Measurements from ENCODE around the gene UMAD1.

The UMAD1 gene

GRCh38 chr7:7695111-7695817 lies 54.7 kb downstream of the UMAD1 start:
- DNase-seq: peak; percentile 35

GRCh38 chr7:7696458-7697119 lies 56.0 kb downstream of the UMAD1 start:
- no peak for DNase-seq

- no peak for DNase-seq
Observed at GRCh38 chr7:7698930-7699329, 58.4 kb downstream of the UMAD1 start.

GRCh38 chr7:7699380-7699779 lies 58.8 kb downstream of the UMAD1 start:
- no peak for DNase-seq

- DNase-seq: no peak
Observed at GRCh38 chr7:7699970-7700369, 59.4 kb downstream of the UMAD1 start.

- no peak for DNase-seq
Observed at GRCh38 chr7:7701527-7701926, 61.0 kb downstream of the UMAD1 start.

- DNase-seq: no peak
Observed at GRCh38 chr7:7702826-7703225, 62.3 kb downstream of the UMAD1 start.

- DNase-seq: no peak
Observed at GRCh38 chr7:7703427-7703826, 62.9 kb downstream of the UMAD1 start.

- DNase-seq: no peak
Observed at GRCh38 chr7:7704867-7705266, 64.3 kb downstream of the UMAD1 start.

- DNase-seq: no peak
Observed at GRCh38 chr7:7705318-7705717, 64.8 kb downstream of the UMAD1 start.

GRCh38 chr7:7706101-7706511 lies 65.6 kb downstream of the UMAD1 start:
- no peak for DNase-seq

GRCh38 chr7:7706556-7707172 lies 66.1 kb downstream of the UMAD1 start:
- DNase-seq: no peak

GRCh38 chr7:7707246-7707645 lies 66.7 kb downstream of the UMAD1 start:
- DNase-seq: no peak

- no peak for DNase-seq
Observed at GRCh38 chr7:7707806-7708205, 67.3 kb downstream of the UMAD1 start.

- no peak for DNase-seq
Observed at GRCh38 chr7:7709291-7709690, 68.7 kb downstream of the UMAD1 start.

- no peak for DNase-seq
Observed at GRCh38 chr7:7710469-7710868, 69.9 kb downstream of the UMAD1 start.

- DNase-seq: no peak
Observed at GRCh38 chr7:7713730-7714129, 73.2 kb downstream of the UMAD1 start.

GRCh38 chr7:7718492-7718891 lies 77.9 kb downstream of the UMAD1 start, which contains the start of gene RPA3:
Gene RPA3 (minus strand): TSS chr7:7718607. CDS start chr7:7640418, 78,189 bp downstream.
- no peak for DNase-seq

GRCh38 chr7:7719236-7719635 lies 78.7 kb downstream of the UMAD1 start:
- peak; percentile 75 for DNase-seq

- DNase-seq: peak; percentile 50
Observed at GRCh38 chr7:7720193-7720592, 79.6 kb downstream of the UMAD1 start.

- no peak for DNase-seq
Observed at GRCh38 chr7:7720750-7721621, 80.4 kb downstream of the UMAD1 start.

- DNase-seq: no peak
Observed at GRCh38 chr7:7731732-7732131, 91.2 kb downstream of the UMAD1 start.

All from femur (tissue), 1 donor.